ENCODE results near the gene NRCAM.

Gene NRCAM

GRCh38 chr7:108234281-108234680 lies 222.0 kb downstream of the NRCAM start:
- H3K4me2 ChIP-seq (ENCODE audit: low read depth, low read length, poor library complexity, severe bottlenecking), result no peak overlapping the region

DNA sequence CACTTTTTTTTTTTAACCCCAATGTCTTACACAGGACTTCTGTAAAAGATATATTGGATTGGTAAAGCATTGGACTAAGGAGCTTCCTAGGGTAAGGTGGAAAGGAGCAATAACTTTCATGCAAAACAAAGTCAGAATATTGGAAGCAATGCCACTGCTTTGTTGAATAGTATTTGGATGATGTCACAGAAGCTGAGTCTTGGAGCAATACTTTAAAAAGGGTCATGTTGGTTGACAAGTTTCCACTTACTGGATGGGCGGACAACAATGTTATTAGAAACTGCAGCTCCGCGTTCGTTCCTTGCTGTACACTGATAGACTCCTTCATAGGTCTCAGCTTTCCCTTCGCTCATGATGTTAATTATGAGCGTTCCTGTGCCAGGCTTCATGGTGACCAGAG lies 224.2 kb downstream of the NRCAM start:
- no peaks in the 10 kb centered on the region for H3F3A ChIP-seq (ENCODE audit: insufficient read depth)
- H3K4me2 ChIP-seq (ENCODE audit: low read depth, low read length, poor library complexity, severe bottlenecking), result no peak overlapping the region
- TF ChIP-seq, protein P1, sequence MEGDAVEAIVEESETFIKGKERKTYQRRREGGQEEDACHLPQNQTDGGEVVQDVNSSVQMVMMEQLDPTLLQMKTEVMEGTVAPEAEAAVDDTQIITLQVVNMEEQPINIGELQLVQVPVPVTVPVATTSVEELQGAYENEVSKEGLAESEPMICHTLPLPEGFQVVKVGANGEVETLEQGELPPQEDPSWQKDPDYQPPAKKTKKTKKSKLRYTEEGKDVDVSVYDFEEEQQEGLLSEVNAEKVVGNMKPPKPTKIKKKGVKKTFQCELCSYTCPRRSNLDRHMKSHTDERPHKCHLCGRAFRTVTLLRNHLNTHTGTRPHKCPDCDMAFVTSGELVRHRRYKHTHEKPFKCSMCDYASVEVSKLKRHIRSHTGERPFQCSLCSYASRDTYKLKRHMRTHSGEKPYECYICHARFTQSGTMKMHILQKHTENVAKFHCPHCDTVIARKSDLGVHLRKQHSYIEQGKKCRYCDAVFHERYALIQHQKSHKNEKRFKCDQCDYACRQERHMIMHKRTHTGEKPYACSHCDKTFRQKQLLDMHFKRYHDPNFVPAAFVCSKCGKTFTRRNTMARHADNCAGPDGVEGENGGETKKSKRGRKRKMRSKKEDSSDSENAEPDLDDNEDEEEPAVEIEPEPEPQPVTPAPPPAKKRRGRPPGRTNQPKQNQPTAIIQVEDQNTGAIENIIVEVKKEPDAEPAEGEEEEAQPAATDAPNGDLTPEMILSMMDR (IDR thresholded peaks at IDR 0.05; ENCODE audit: insufficient read depth, low read length, poor library complexity, severe bottlenecking), result no peak
- no peak for TF ChIP-seq EZH2phosphoT487 (conservative IDR thresholded peaks at IDR 0.05; ENCODE audit: low read length)
- no peaks in the 10 kb centered on the region for H3K9me2 ChIP-seq (replicated peaks; ENCODE audit: insufficient read depth, low read length)
- H3K79me2 ChIP-seq (ENCODE audit: insufficient read depth, low read length), result no peaks in the 10 kb centered on the region
- H2AFZ ChIP-seq (ENCODE audit: low read depth, low read length, severe bottlenecking), result no peak overlapping the region
- H3K27me3 ChIP-seq (ENCODE audit: low read length), result no peaks in the 10 kb centered on the region
- H4K20me1 ChIP-seq (ENCODE audit: low read depth, low read length), result no peaks in the 10 kb centered on the region
- no peak overlapping the region for H3K27ac ChIP-seq (ENCODE audit: low read depth, low read length)
- no peaks in the 10 kb centered on the region for H3K9me3 ChIP-seq (ENCODE audit: insufficient read depth, low read length)
- H3K9ac ChIP-seq (ENCODE audit: low read length), result no peak overlapping the region
- no peaks in the 10 kb centered on the region for H3K36me3 ChIP-seq (ENCODE audit: low read length)
- H3K4me3 ChIP-seq (ENCODE audit: insufficient read depth, low read length, poor library complexity, severe bottlenecking), result no peak overlapping the region

More at GRCh38 chr7:108234281-108234680, 222.0 kb downstream of the NRCAM start:
- H3F3A ChIP-seq (ENCODE audit: insufficient read depth), result no peaks in the 10 kb centered on the region
- no peak overlapping the region for H3K9ac ChIP-seq (ENCODE audit: low read length)
- H3K79me2 ChIP-seq (ENCODE audit: insufficient read depth, low read length), result no peaks in the 10 kb centered on the region
- no peaks in the 10 kb centered on the region for H4K20me1 ChIP-seq (ENCODE audit: low read depth, low read length)
- TF ChIP-seq, protein P1 (IDR thresholded peaks at IDR 0.05; ENCODE audit: insufficient read depth, low read length, poor library complexity, severe bottlenecking), result no peak
- no peak for TF ChIP-seq EZH2phosphoT487 (conservative IDR thresholded peaks at IDR 0.05; ENCODE audit: low read length)
- no peak overlapping the region for H3K27ac ChIP-seq (ENCODE audit: low read depth, low read length)
- H3K9me3 ChIP-seq (ENCODE audit: insufficient read depth, low read length), result no peaks in the 10 kb centered on the region
- no peaks in the 10 kb centered on the region for H3K9me2 ChIP-seq (replicated peaks; ENCODE audit: insufficient read depth, low read length)
- H3K27me3 ChIP-seq (ENCODE audit: low read length), result no peaks in the 10 kb centered on the region
- H2AFZ ChIP-seq (ENCODE audit: low read depth, low read length, severe bottlenecking), result no peak overlapping the region
- H3K36me3 ChIP-seq (ENCODE audit: low read length), result no peaks in the 10 kb centered on the region
- H3K4me3 ChIP-seq (ENCODE audit: insufficient read depth, low read length, poor library complexity, severe bottlenecking), result no peak overlapping the region

DNA sequence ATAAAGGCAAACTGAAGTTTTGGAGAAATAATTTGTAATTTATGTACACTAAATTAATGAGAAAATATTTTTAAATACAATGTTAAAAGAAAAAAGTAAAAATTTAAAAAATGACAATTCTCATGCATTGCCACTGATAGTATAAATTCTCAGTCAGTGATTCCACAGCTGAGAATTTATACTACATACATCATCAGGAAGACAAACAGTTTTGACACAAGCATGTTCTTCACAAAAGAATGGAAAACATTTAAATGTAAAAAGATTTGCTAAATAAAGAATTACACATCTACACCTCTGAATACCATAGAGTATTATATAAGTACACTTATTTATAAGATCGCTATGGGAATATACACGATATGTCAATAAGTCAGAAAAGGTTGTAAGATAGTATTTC lies 225.0 kb downstream of the NRCAM start:
- Histone ChIP-seq H3K4me2 (ENCODE audit: low read depth, low read length, poor library complexity, severe bottlenecking) (no peak overlapping the region), H3K27me3 (ENCODE audit: low read length) (no peaks in the 10 kb centered on the region), H4K20me1 (ENCODE audit: low read depth, low read length) (no peaks in the 10 kb centered on the region), H3F3A (ENCODE audit: insufficient read depth) (no peaks in the 10 kb centered on the region), H3K4me3 (ENCODE audit: insufficient read depth, low read length, poor library complexity, severe bottlenecking) (no peak overlapping the region), H3K9ac (ENCODE audit: low read length) (no peak overlapping the region), H3K36me3 (ENCODE audit: low read length) (no peaks in the 10 kb centered on the region), H3K9me3 (ENCODE audit: insufficient read depth, low read length) (no peaks in the 10 kb centered on the region), H2AFZ (ENCODE audit: low read depth, low read length, severe bottlenecking) (no peak overlapping the region), H3K27ac (ENCODE audit: low read depth, low read length) (no peak overlapping the region), H3K79me2 (ENCODE audit: insufficient read depth, low read length) (no peaks in the 10 kb centered on the region), H3K9me2 (replicated peaks; ENCODE audit: insufficient read depth, low read length) (no peaks in the 10 kb centered on the region)
- TF ChIP-seq, protein P1 (IDR thresholded peaks at IDR 0.05; ENCODE audit: insufficient read depth, low read length, poor library complexity, severe bottlenecking), result no peak
- TF ChIP-seq EZH2phosphoT487 (conservative IDR thresholded peaks at IDR 0.05; ENCODE audit: low read length), result no peak

All from SU-DHL-6 (cell line).